H1 (cell line): ENCODE results near the gene MTIF2. TPM values are rescaled to one million over a fixed set of nuclear protein-coding genes. Genes with fewer than 3 reads are reported as not detected.

Source experiments
- CTCF ChIA-PET: fragments of 300-600 bp; sonication (Branson Sonifier 250); formaldehyde crosslinking; loops from one replicate; lab custom pipeline; 2021; ENCODE audit not compliant: partially characterized antibody; lab: Charles Lee
- POLR2A ChIA-PET: fragments of 300-600 bp; sonication (Branson Sonifier 250); formaldehyde crosslinking; loops from one replicate; lab custom pipeline; 2021; ENCODE audit warnings: inconsistent platforms; ENCODE audit not compliant: partially characterized antibody; lab: Charles Lee
- DNase-seq, 2 experiments: peaks; one replicate each; pipeline versions ENCODE4 v3.0.0 to v3.0.0-alpha.2; 2010 to 2022; ENCODE audit warnings: low spot score in 2 of 2, low read depth in 1 of 2, mixed read lengths in 1 of 2
- FAIRE-seq: peaks from 2 replicates; lab custom pipeline; 2011; peaks lifted over from hg19 to GRCh38; lab: Jason Lieb, UNC
- H2AFZ ChIP-seq: 2 replicates; pipeline ENCODE4 v1.8.1; 2012; ENCODE audit warnings: low read length, inconsistent platforms
- H2AK5ac ChIP-seq: 2 replicates; pipeline ENCODE4 v1.6.1; 2013; ENCODE audit warnings: low read depth, low read length
- H2BK120ac ChIP-seq: replicated peaks from 2 replicates; pipeline ENCODE3; 2013; ENCODE audit warnings: low read depth, low read length, inconsistent platforms
- H2BK12ac ChIP-seq: 2 replicates; pipeline ENCODE4 v1.6.1; 2013; ENCODE audit warnings: low read depth, low read length
- H2BK15ac ChIP-seq: 2 replicates; pipeline ENCODE4 v1.6.1; 2013; ENCODE audit warnings: low read length
- H2BK20ac ChIP-seq: 2 replicates; pipeline ENCODE4 v1.6.1; 2013; ENCODE audit warnings: low read length
- H2BK5ac ChIP-seq: 2 replicates; pipeline ENCODE4 v1.6.1; 2013; ENCODE audit warnings: low read depth, low read length
- H3K14ac ChIP-seq: 2 replicates; pipeline ENCODE4 v1.6.1; 2013; ENCODE audit warnings: inconsistent platforms; ENCODE audit not compliant: insufficient read length
- H3K18ac ChIP-seq: 2 replicates; pipeline ENCODE4 v1.6.1; 2013; ENCODE audit warnings: low read length; ENCODE audit errors: extremely low read depth
- H3K23ac ChIP-seq: 2 replicates; pipeline ENCODE4 v1.6.1; 2013; ENCODE audit warnings: inconsistent platforms; ENCODE audit not compliant: insufficient read length
- H3K23me2 ChIP-seq: 2 replicates; pipeline ENCODE4 v1.6.1; 2013; ENCODE audit warnings: low read depth, low read length
- H3K27ac ChIP-seq: 2 replicates; pipeline ENCODE4 v1.6.1; 2011; ENCODE audit warnings: low read depth, low read length, inconsistent platforms
- H3K27me3 ChIP-seq, 4 experiments: replicated peaks in 1 of 4; 1 replicate in 1 of 4; 2 replicates in 3 of 4; pipeline versions ENCODE4 v1.6.1 to v1.8.1; 2011 to 2013; ENCODE audit warnings: low read length in 3 of 4, mild to moderate bottlenecking in 3 of 4, inconsistent platforms in 2 of 4, mixed read lengths in 2 of 4, moderate library complexity in 1 of 4; ENCODE audit not compliant: control insufficient read depth in 3 of 4, insufficient read depth in 3 of 4; ENCODE audit errors: extremely low read depth in 1 of 4
- H3K36me3 ChIP-seq, 4 experiments: 2 replicates each; pipeline versions ENCODE4 v1.6.1 to v1.8.1; 2011 to 2013; ENCODE audit warnings: mild to moderate bottlenecking in 4 of 4, low read length in 3 of 4, moderate library complexity in 2 of 4, control low read depth in 1 of 4, inconsistent platforms in 1 of 4; ENCODE audit not compliant: insufficient read depth in 4 of 4, control insufficient read depth in 2 of 4
- H3K4ac ChIP-seq: replicated peaks from 2 replicates; pipeline ENCODE3; 2013; ENCODE audit warnings: low read length, low read depth, mixed read lengths, inconsistent platforms; ENCODE audit not compliant: insufficient read length
- H3K4me1 ChIP-seq, 4 experiments: replicated peaks in 1 of 4; 1 replicate in 1 of 4; 2 replicates in 3 of 4; pipeline versions ENCODE4 v1.6.1 to v1.8.1; 2011 to 2013; ENCODE audit warnings: low read length in 3 of 4, inconsistent platforms in 2 of 4, mixed read lengths in 1 of 4; ENCODE audit not compliant: insufficient read depth in 4 of 4, control insufficient read depth in 3 of 4
- H3K4me2 ChIP-seq, 2 experiments: 2 replicates each; pipeline versions ENCODE4 v1.6.1 to v1.8.1; 2011 to 2013; ENCODE audit warnings: low read depth in 2 of 2, low read length in 2 of 2, control low read depth in 1 of 2, inconsistent platforms in 1 of 2, mild to moderate bottlenecking in 1 of 2; ENCODE audit not compliant: insufficient read depth in 1 of 2
- H3K4me3 ChIP-seq, 4 experiments: fragments of 200-600, 300-600 bp in 1 of 4; sonication (generic), shearing (Covaris generic), sonication (Bioruptor Twin) in 1 of 4; 2 replicates each; pipeline versions ENCODE4 v1.5.1 to v1.8.1; 2011 to 2016; ENCODE audit warnings: low read length in 4 of 4, low read depth in 3 of 4, control low read depth in 2 of 4, inconsistent platforms in 2 of 4, mild to moderate bottlenecking in 2 of 4, mixed read lengths in 1 of 4, moderate library complexity in 1 of 4; ENCODE audit not compliant: insufficient read depth in 2 of 4; ENCODE audit errors: extremely low read depth in 1 of 4
- H3K56ac ChIP-seq: replicated peaks from 2 replicates; pipeline ENCODE3; 2013; ENCODE audit warnings: low read depth, mild to moderate bottlenecking, mixed read lengths, low read length, inconsistent platforms; ENCODE audit not compliant: insufficient read length
- H3K79me1 ChIP-seq: 2 replicates; pipeline ENCODE4 v1.6.1; 2013; ENCODE audit warnings: low read depth, low read length, control low read depth
- H3K79me2 ChIP-seq, 2 experiments: 2 replicates each; pipeline versions ENCODE4 v1.6.1 to v1.8.1; 2012 to 2013; ENCODE audit warnings: low read length in 2 of 2, mild to moderate bottlenecking in 2 of 2, inconsistent platforms in 1 of 2; ENCODE audit not compliant: insufficient read depth in 2 of 2, control insufficient read depth in 1 of 2
- H3K9ac ChIP-seq, 4 experiments: replicated peaks in 1 of 4; 1 replicate in 1 of 4; 2 replicates in 3 of 4; pipeline versions ENCODE4 v1.6.1 to v1.8.1; 2011 to 2013; ENCODE audit warnings: low read depth in 3 of 4, low read length in 3 of 4, control low read depth in 2 of 4, mild to moderate bottlenecking in 2 of 4, moderate library complexity in 2 of 4, inconsistent platforms in 1 of 4; ENCODE audit errors: extremely low read depth in 1 of 4
- H3K9me3 ChIP-seq, 2 experiments: 2 replicates each; pipeline versions ENCODE4 v1.6.1 to v1.8.1; 2012 to 2013; ENCODE audit warnings: mild to moderate bottlenecking in 2 of 2, moderate library complexity in 2 of 2, control low read depth in 1 of 2, inconsistent platforms in 1 of 2, low read depth in 1 of 2, low read length in 1 of 2, mixed read lengths in 1 of 2; ENCODE audit not compliant: insufficient read depth in 2 of 2
- H4K20me1 ChIP-seq, 2 experiments: replicated peaks in 1 of 2; 2 replicates each; pipeline versions ENCODE3 to v1.8.1; 2011 to 2013; ENCODE audit warnings: inconsistent platforms in 2 of 2, low read length in 2 of 2, mild to moderate bottlenecking in 1 of 2; ENCODE audit not compliant: insufficient read depth in 2 of 2, control insufficient read depth in 1 of 2
- H4K5ac ChIP-seq: 2 replicates; pipeline ENCODE4 v1.6.1; 2013; ENCODE audit warnings: low read length, low read depth, mixed read lengths, inconsistent platforms; ENCODE audit not compliant: insufficient read length
- H4K8ac ChIP-seq: 2 replicates; pipeline ENCODE4 v1.8.0; 2013; ENCODE audit warnings: mild to moderate bottlenecking, moderate library complexity, low read length, inconsistent platforms; ENCODE audit not compliant: insufficient read depth; ENCODE audit errors: extremely low read depth
- H4K91ac ChIP-seq: replicated peaks from 2 replicates; pipeline ENCODE3; 2013; ENCODE audit warnings: low read length, mixed read lengths, inconsistent platforms; ENCODE audit not compliant: insufficient read length
- BRCA1 ChIP-seq: IDR thresholded peaks from 2 replicates; pipeline ENCODE4 v1.6.1; 2012; ENCODE audit warnings: low read depth, low read length, improper control_type of control experiment
- CEBPB ChIP-seq: IDR thresholded peaks from 2 replicates; pipeline ENCODE4 v1.6.1; 2012; ENCODE audit warnings: low read depth, low read length
- EGR1 ChIP-seq: IDR thresholded peaks from 2 replicates; pipeline ENCODE4 v1.6.1; 2011; ENCODE audit warnings: low read depth, low read length, borderline replicate concordance
- FOSL1 ChIP-seq: IDR thresholded peaks from 2 replicates; pipeline ENCODE4 v1.6.1; 2011; ENCODE audit warnings: mild to moderate bottlenecking, low read depth, low read length, moderate library complexity; ENCODE audit not compliant: insufficient read depth
- GTF2F1 ChIP-seq: IDR thresholded peaks from 2 replicates; pipeline ENCODE4 v1.6.1; 2012; ENCODE audit warnings: low read depth, low read length, improper control_type of control experiment, borderline replicate concordance
- HDAC2 ChIP-seq, 2 experiments: fragments of 300-600 bp in 1 of 2; sonication (generic) in 1 of 2; IDR thresholded peaks; 2 replicates each; pipeline ENCODE4 v1.6.1; 2011 to 2012; ENCODE audit warnings: low read depth in 2 of 2, low read length in 2 of 2, mild to moderate bottlenecking in 2 of 2, moderate library complexity in 2 of 2, borderline replicate concordance in 1 of 2, inconsistent platforms in 1 of 2
- JUND ChIP-seq: IDR thresholded peaks from 2 replicates; pipeline ENCODE4 v1.6.1; 2011; ENCODE audit warnings: mild to moderate bottlenecking, improper control_type of control experiment, low read length
- KDM5A ChIP-seq: fragments of 200-600 bp; IDR thresholded peaks from 2 replicates; pipeline ENCODE4 v1.7.1; 2012; ENCODE audit warnings: mild to moderate bottlenecking, low read length, inconsistent platforms, mixed read lengths
- RBBP5 ChIP-seq: IDR thresholded peaks from 2 replicates; pipeline ENCODE4 v1.7.1; 2012; ENCODE audit warnings: low read depth, mild to moderate bottlenecking, inconsistent platforms, low read length, moderate library complexity, borderline replicate concordance
- SAP30 ChIP-seq: fragments of 300-600 bp; sonication (generic); IDR thresholded peaks from 2 replicates; pipeline ENCODE4 v1.7.1; 2012; ENCODE audit warnings: low read length, moderate library complexity, mild to moderate bottlenecking, inconsistent platforms; ENCODE audit not compliant: insufficient read depth, insufficient replicate concordance
- SP2 ChIP-seq: IDR thresholded peaks from 2 replicates; pipeline ENCODE4 v1.6.1; 2012; ENCODE audit warnings: mild to moderate bottlenecking, low read length, inconsistent platforms
- SUZ12 ChIP-seq: fragments of 200-600 bp; sonication (generic); IDR thresholded peaks from 2 replicates; pipeline ENCODE4 v1.6.1; 2012; ENCODE audit warnings: mild to moderate bottlenecking, inconsistent platforms, low read length, moderate library complexity, mixed read lengths
- ZNF274 ChIP-seq: IDR thresholded peaks from 2 replicates; pipeline ENCODE4 v1.7.0; 2012; ENCODE audit warnings: low read length, borderline replicate concordance; ENCODE audit errors: extremely low read depth
- WGBS, 2 experiments: shearing (Covaris generic) in 1 of 2; methylation state at CpG; one replicate each; pipeline versions ENCODE4 v1.1.6 to v1.1.7; 2013 to 2015; ENCODE audit warnings: low lambda C conversion rate in 2 of 2, mixed read lengths in 2 of 2, inconsistent platforms in 1 of 2, low coverage in 1 of 2, missing lambda C conversion rate in 1 of 2; ENCODE audit not compliant: insufficient replicate concordance in 2 of 2, insufficient coverage in 1 of 2, insufficient read length in 1 of 2; ENCODE audit errors: extremely low coverage in 1 of 2, missing lambda C conversion rate in 1 of 2; 5-methylcytosine and 5-hydroxymethylcytosine counted together
- polyA plus RNA-seq, 7 experiments: library from polyadenylated mRNA; depleted of rRNA in 3 of 7; stranded (reverse) in 5 of 7; unstranded in 2 of 7; fragments of >200 nt in 5 of 7; fragments of 200-250 nt in 2 of 7; gene quantifications; 1 replicate in 5 of 7; 2 replicates in 1 of 7; 4 replicates in 1 of 7; pipeline versions ENCODE4 v1.2.1 to v1.2.3, GENCODE V29; 2011 to 2013; ENCODE audit warnings: missing spikeins in 2 of 7, mixed read lengths in 2 of 7
- total RNA-seq: library from RNA; stranded (reverse); fragmentation: NEBNext Ultra II Directional; extraction: Animal tissue kit (Norgen Biotek cat#: 25700); gene quantifications from 2 replicates; pipeline ENCODE4 v1.2.1, GENCODE V29; 2021
- TF ChIP-seq, protein P1 (sequence below): IDR thresholded peaks from 2 replicates; pipeline ENCODE4 v1.6.1; 2012; ENCODE audit warnings: inconsistent platforms

The MTIF2 gene
- total and polyA plus RNA-seq, 2 of the 8 experiments (the other 6 are each of a cell fraction or from before 2014, with no cell fraction given), result 11.0 to 36.0 TPM

DNA sequence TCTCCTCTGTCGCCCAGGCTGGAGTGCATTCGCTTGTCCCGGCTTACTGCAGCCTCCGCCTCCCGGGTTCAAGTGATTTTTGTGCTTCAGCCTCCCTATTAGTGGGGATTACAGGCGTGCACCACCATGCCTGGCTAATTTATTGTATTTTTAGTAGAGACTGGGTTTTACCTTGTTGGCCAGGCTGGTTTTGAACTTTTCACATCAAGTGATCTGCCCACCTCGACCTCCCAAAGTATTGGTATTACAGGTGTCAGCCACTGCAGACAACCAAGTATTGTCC is 35.4 kb downstream of the MTIF2 start:
- Histone ChIP-seq H3K4ac (no peak overlapping the region), H3K4me3 (peak overlapping the region; percentile 94 to 99 (median 96)), H2AFZ (no peak overlapping the region), H4K91ac (no peak overlapping the region), H2AK5ac (no peak overlapping the region), H4K8ac (no peak overlapping the region), H3K27ac (0 out of 2 replicates have a peak overlapping the region, but pooled peaks have one; percentile 5), H4K20me1 (peaks cover 0 to 5% of the 10 kb centered on the region in 2 experiments), H3K4me2 (peak overlapping the region; percentile 72 to 74), H3K4me1 (peaks cover 0 to 5% (median 3%) of the 10 kb centered on the region in 4 experiments; a peak in 4 of 7 replicates), H3K18ac (no peak overlapping the region), H2BK12ac (no peak overlapping the region), H3K36me3 (peaks cover 20 to 49% (median 32%) of the 10 kb centered on the region in 4 experiments), H3K23ac (no peak overlapping the region), H2BK5ac (no peak overlapping the region), H2BK120ac (no peak overlapping the region), H3K79me1 (peaks cover 8% of the 10 kb centered on the region), H3K9ac (peak overlapping the region; percentile 51 to 95 (median 92); a peak in 6 of 7 replicates), H3K56ac (no peak overlapping the region), H3K79me2 (peaks cover 11 to 33% of the 10 kb centered on the region in 2 experiments), H2BK20ac (no peak overlapping the region), H4K5ac (no peak overlapping the region), H2BK15ac (no peak overlapping the region), H3K9me3 (no peaks in the 10 kb centered on the region), H3K23me2 (peaks cover 6% of the 10 kb centered on the region), H3K27me3 (no peaks in the 10 kb centered on the region), H3K14ac (no peak overlapping the region)
- FAIRE-seq, result no peak
- DNase-seq, result no peak
- CTCF ChIA-PET, result no interaction called here
- WGBS, 2 experiments, result 71% methylated on average over 7 of the region's 7 CpGs; no CpG with 5 or more reads in 1 of the 2 experiments
- POLR2A ChIA-PET, result interaction anchor here (0.8 kb wide), 1 partner anchor 187 kb away, joined by 3 read pairs; no protein-coding TSS in a partner anchor
- TF ChIP-seq CEBPB (no peak), SUZ12 (no peak), FOSL1 (no peak), EGR1 (no peak), GTF2F1 (no peak), KDM5A (no peak), JUND (no peak), HDAC2 (IDR thresholded peaks at IDR 0.05; ENCODE audit: borderline replicate concordance in 1 of 2, low read depth in 2 of 2, low read length in 2 of 2) (no peak), RBBP5 (no peak), ZNF274 (no peak), SAP30 (no peak), SP2 (no peak; the same call in 1 of the 2 replicates), BRCA1 (no peak)
- TF ChIP-seq, protein P1, sequence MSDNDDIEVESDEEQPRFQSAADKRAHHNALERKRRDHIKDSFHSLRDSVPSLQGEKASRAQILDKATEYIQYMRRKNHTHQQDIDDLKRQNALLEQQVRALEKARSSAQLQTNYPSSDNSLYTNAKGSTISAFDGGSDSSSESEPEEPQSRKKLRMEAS, result no peak
